Measurements from ENCODE around the gene CCDC74A.
"Not testable (repeated sequence)": the region's sequence is repeated elsewhere in the genome, so short reads cannot be mapped to it uniquely, and the experiment has no call there.

CCDC74A gene

GRCh38 chr2:131498321-131498973 is 29.2 kb upstream of the CCDC74A start:
- FAIRE-seq; DNase-seq (ENCODE audit: low spot score): not testable (repeated sequence)

GRCh38 chr2:131503587-131503986 is 24.1 kb upstream of the CCDC74A start:
- DNase-seq (ENCODE audit: low spot score); FAIRE-seq: not testable (repeated sequence)

GRCh38 chr2:131504082-131504750 is 23.5 kb upstream of the CCDC74A start:
- FAIRE-seq; DNase-seq (ENCODE audit: low spot score): not testable (repeated sequence)

DNA sequence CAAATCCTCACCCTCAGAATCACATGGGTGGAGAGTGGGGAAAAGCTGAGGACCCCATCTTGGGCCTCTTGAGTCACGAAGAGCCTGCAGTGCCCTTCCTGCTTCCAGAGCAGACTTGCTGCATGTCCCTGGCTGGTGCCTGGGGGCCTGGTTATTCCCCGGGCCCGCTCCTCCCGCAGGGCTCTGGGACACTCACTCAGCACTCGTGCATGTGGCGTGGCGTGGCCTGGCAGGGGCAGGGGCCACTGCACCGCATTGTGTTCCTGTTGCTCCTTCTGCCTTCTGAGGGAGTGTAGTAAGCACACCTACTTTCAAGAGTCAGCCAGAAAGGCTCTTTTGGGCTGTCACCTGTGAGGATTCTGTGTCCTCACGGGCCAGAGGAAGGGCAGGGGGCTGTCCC is 18.1 kb upstream of the CCDC74A start:
- FAIRE-seq (no peak), DNase-seq (ENCODE audit: low spot score) (no peak)

DNA sequence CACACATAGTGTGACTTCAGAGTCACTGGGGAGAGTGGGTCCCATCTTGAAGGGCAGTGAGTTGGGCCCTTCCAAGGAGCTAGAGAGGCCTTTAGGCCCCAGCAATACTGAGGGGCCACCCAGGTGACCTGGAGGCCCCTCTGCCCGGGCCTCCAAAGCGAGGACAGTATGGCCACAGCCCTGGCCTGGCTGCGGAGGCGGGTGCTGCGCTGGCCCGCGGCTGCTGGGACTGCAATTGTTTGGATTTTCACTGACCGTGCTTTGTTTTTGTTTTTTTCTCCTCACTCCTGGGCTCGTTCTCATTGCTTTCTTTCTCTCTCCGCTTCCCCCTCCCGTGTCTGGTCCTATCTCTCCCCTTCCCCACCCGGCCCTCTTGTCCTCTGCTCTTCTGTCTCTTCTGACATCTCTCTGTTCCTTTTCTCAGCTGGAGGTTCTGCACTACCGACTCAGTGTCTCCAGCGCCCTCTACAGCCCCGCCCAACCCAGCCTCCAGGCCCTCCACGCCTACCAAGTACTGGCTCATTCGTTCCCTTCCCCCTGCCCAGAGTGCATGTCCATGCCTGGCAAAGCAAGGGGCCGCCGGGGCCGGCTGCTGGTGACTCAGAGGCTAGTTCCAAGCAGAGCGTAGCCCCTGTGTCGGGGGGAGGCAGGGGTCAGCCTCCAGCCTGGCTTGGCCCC is 16.3 kb upstream of the CCDC74A start:
- not testable (repeated sequence) for DNase-seq (ENCODE audit: low spot score)

DNA sequence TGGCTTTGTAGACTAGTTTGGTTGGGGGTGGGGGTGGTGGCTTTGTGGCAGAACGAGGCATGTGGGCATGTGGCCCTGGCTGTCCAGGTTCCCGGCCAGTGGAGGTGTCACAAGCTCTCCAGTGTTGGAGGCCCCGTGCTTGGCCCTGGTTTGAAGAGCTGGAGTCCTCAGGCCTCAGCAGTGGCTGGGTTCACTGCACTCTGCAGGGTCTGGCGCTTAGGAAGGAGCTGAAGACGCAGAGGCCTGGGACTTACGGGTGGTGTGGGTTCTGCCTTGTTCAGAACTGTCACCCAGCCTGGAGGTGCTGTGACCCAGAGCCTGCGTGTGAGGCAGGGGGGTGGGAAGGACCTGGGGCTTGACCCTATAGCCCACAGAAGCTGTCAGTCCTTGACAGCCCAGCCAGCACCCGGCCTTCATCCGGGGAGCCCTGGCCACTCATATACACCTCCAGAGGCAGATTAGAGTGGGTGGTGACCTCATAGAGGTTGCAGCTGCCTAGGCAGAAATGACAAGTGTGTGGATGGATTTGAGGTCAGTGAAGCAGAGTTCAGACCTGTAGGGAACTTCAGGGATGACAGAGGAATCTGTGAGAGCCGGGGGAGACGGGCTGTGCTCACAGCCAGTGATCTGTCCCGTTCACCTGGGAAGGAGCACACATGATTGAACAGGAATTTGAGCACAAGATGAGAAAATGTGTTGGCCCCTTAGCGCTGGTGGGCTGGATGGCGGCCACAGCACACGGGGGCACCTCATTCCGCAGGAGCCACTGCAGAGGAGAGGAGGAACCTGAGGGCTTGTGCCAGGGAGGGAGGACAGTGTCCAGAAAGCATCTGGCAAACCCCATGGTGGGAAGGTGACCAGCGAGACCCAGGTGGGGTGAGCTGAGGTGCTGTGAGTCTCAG is 15.5 kb upstream of the CCDC74A start:
- FAIRE-seq: peak; percentile 66
- DNase-seq (ENCODE audit: low spot score): not testable (repeated sequence)

More for the DNA sequence above, 16.3 kb upstream of the CCDC74A start:
- not testable (repeated sequence) for FAIRE-seq

- DNase-seq (ENCODE audit: low spot score); FAIRE-seq: not testable (repeated sequence)
Measured at GRCh38 chr2:131514408-131515166, 13.1 kb upstream of the CCDC74A start.

- FAIRE-seq; DNase-seq (ENCODE audit: low spot score): not testable (repeated sequence)
Measured at GRCh38 chr2:131515235-131515634, 12.5 kb upstream of the CCDC74A start.

DNA sequence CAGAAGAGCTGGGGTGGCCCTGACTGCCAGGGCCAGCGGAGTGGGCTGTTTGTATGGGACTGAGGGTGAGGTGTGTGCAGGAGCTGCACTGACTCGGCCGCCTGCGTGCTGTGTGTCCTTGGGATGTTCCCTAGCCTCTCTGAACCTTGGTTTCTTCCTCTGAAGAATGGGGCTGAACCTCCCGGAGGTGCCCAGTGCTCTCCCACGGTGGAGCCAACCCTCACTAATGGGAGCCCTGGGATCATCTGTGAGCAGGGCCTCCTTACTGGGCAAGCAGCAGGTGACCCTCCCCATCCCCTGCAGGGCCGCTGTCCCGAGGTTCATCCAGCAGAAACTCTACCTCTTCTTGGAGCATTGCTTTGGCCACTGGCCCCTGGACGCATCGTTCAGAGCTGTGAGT is 11.7 kb upstream of the CCDC74A start:
- no peak for DNase-seq (ENCODE audit: low spot score)

DNA sequence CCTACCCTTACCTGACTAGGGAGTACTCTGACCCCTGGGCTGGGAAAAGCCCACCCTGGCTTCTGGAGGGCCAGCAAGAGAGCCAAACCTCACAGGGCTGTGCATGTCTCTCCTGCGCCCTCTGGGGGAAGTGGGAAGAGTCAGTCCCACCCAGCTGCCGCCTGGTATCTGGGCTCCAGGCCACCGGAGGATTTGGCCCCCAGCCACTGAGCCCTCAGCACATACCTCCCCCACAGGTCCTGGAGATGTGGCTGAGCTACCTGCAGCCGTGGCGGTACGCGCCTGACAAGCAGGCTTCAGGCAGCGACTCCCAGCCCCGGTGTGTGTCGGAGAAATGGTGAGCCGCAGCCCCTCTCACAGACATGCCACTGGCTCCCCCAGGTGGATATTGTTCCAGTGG is 11.1 kb upstream of the CCDC74A start:
- FAIRE-seq: peak; percentile 55
- not testable (repeated sequence) for DNase-seq (ENCODE audit: low spot score)

More for the DNA sequence above, 11.7 kb upstream of the CCDC74A start:
- FAIRE-seq: no peak

- DNase-seq (ENCODE audit: low spot score): no peak
- no peak for FAIRE-seq
Measured at GRCh38 chr2:131517106-131517831, 10.4 kb upstream of the CCDC74A start.

DNA sequence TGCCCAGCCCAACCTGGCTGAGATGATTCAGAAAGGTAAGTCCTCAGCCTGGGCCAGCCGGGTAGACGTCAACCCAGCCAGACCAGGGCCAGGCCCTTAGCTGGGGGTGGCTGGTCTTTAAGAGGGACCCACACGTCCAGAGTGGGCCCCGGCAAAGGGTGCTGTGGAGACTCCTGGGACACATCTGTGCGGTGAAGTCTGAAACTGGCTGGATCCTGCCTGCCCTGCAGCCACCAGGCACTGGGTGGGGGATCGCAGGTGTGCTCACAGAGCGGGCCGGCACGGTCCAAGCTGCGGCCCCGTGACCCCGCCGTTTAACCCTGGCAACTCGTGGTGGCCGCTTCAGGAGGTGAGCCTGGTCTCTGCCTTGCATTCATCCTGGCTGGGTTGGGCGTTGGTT is 9.8 kb upstream of the CCDC74A start:
- not testable (repeated sequence) for DNase-seq (ENCODE audit: low spot score)

GRCh38 chr2:131518531-131518930 is 9.2 kb upstream of the CCDC74A start:
- DNase-seq (ENCODE audit: low spot score); FAIRE-seq: not testable (repeated sequence)

More for the DNA sequence above, 9.8 kb upstream of the CCDC74A start:
- FAIRE-seq: not testable (repeated sequence)

DNA sequence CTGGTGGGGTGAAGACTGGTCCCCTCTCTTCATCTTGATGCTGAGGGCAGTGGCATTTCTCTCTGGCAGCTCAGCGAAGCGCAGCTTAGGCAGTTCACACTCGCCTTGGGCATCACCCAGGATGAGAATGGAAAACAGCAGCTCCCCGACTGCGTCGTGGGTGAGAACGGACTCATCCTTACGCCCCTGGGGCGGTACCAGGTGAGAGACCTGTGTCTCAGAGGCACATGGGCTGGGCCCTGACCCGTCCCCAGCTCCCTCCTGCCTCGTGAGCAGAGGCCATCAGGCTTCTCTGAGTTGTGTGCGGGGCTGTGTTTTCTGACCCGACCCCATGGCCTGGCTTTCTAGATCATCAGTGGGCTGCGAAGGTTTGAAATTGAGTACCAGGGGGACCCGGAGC is 8.2 kb upstream of the CCDC74A start:
- FAIRE-seq (no peak), DNase-seq (ENCODE audit: low spot score) (no peak)

GRCh38 chr2:131519871-131520470 is 7.7 kb upstream of the CCDC74A start:
- peak; percentile 20 for FAIRE-seq
- not testable (repeated sequence) for DNase-seq (ENCODE audit: low spot score)

GRCh38 chr2:131520526-131520925 is 7.2 kb upstream of the CCDC74A start:
- DNase-seq (ENCODE audit: low spot score) (no peak), FAIRE-seq (no peak)

- FAIRE-seq: peak; percentile 37
Measured at GRCh38 chr2:131521524-131521923, 6.2 kb upstream of the CCDC74A start.

GRCh38 chr2:131521961-131522781 is 5.5 kb upstream of the CCDC74A start:
- DNase-seq (ENCODE audit: low spot score) (no peak), FAIRE-seq (peak; percentile 69)

More at GRCh38 chr2:131521524-131521923, 6.2 kb upstream of the CCDC74A start:
- not testable (repeated sequence) for DNase-seq (ENCODE audit: low spot score)
